ENCODE results near the gene LYSMD3.

Gene LYSMD3

GRCh38 chr5:90483206-90483605 is 46.2 kb downstream of the LYSMD3 start:
- DNase-seq: no peak

GRCh38 chr5:90480699-90481098 is 48.7 kb downstream of the LYSMD3 start:
- DNase-seq: no peak

- DNase-seq: no peak
Measured at GRCh38 chr5:90479611-90480385, 49.6 kb downstream of the LYSMD3 start.

- DNase-seq: peak in 1 of 56 donors; percentile 5
Measured at GRCh38 chr5:90477621-90478215, 51.7 kb downstream of the LYSMD3 start.

- DNase-seq: peak in 6 of 56 donors; percentile 2 to 19 (median 6)
Measured at GRCh38 chr5:90477073-90477472, 52.3 kb downstream of the LYSMD3 start.

- DNase-seq: peak in 1 of 56 donors; percentile 5
Measured at GRCh38 chr5:90476391-90476790, 53.0 kb downstream of the LYSMD3 start.

- no peak for DNase-seq
Measured at GRCh38 chr5:90475436-90475980, 53.9 kb downstream of the LYSMD3 start.

GRCh38 chr5:90474235-90475107 is 54.9 kb downstream of the LYSMD3 start, which contains the start of the genes MBLAC2 and POLR3G:
Gene MBLAC2 (minus strand): TSS chr5:90474771. CDS start chr5:90474292, 479 bp downstream.
Gene POLR3G (plus strand): TSS chr5:90474864. CDS start chr5:90485568, 10,704 bp downstream.
- DNase-seq: peak; percentile 32 to 96 (median 88)

- DNase-seq: peak in 35 of 56 donors; percentile 12 to 75 (median 48)
Measured at GRCh38 chr5:90473396-90474234, 55.8 kb downstream of the LYSMD3 start.

GRCh38 chr5:90472783-90473395 is 56.5 kb downstream of the LYSMD3 start:
- DNase-seq: no peak

Measured in nucleus accumbens (tissue), 56 donors.